Hematopoietic multipotent progenitor cell treated with erythropoietin and hydrocortisone succinate and interleukin-3 and kit ligand, for 17 days (in vitro differentiated cells): Measurements from ENCODE around the gene GBF1.
"Not testable (repeated sequence)": the region's sequence is repeated elsewhere in the genome, so short reads cannot be mapped to it uniquely, and the experiment has no call there.

Source experiments
- DNase-seq: peaks from one replicate; pipeline ENCODE4 v3.0.0-alpha.2; 2015; ENCODE audit warnings: low spot score

Gene GBF1, protein sequence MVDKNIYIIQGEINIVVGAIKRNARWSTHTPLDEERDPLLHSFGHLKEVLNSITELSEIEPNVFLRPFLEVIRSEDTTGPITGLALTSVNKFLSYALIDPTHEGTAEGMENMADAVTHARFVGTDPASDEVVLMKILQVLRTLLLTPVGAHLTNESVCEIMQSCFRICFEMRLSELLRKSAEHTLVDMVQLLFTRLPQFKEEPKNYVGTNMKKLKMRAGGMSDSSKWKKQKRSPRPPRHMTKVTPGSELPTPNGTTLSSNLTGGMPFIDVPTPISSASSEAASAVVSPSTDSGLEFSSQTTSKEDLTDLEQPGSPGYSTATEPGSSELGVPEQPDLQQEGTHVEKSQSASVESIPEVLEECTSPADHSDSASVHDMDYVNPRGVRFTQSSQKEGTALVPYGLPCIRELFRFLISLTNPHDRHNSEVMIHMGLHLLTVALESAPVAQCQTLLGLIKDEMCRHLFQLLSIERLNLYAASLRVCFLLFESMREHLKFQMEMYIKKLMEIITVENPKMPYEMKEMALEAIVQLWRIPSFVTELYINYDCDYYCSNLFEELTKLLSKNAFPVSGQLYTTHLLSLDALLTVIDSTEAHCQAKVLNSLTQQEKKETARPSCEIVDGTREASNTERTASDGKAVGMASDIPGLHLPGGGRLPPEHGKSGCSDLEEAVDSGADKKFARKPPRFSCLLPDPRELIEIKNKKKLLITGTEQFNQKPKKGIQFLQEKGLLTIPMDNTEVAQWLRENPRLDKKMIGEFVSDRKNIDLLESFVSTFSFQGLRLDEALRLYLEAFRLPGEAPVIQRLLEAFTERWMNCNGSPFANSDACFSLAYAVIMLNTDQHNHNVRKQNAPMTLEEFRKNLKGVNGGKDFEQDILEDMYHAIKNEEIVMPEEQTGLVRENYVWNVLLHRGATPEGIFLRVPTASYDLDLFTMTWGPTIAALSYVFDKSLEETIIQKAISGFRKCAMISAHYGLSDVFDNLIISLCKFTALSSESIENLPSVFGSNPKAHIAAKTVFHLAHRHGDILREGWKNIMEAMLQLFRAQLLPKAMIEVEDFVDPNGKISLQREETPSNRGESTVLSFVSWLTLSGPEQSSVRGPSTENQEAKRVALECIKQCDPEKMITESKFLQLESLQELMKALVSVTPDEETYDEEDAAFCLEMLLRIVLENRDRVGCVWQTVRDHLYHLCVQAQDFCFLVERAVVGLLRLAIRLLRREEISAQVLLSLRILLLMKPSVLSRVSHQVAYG (N-terminal part only)

DNA sequence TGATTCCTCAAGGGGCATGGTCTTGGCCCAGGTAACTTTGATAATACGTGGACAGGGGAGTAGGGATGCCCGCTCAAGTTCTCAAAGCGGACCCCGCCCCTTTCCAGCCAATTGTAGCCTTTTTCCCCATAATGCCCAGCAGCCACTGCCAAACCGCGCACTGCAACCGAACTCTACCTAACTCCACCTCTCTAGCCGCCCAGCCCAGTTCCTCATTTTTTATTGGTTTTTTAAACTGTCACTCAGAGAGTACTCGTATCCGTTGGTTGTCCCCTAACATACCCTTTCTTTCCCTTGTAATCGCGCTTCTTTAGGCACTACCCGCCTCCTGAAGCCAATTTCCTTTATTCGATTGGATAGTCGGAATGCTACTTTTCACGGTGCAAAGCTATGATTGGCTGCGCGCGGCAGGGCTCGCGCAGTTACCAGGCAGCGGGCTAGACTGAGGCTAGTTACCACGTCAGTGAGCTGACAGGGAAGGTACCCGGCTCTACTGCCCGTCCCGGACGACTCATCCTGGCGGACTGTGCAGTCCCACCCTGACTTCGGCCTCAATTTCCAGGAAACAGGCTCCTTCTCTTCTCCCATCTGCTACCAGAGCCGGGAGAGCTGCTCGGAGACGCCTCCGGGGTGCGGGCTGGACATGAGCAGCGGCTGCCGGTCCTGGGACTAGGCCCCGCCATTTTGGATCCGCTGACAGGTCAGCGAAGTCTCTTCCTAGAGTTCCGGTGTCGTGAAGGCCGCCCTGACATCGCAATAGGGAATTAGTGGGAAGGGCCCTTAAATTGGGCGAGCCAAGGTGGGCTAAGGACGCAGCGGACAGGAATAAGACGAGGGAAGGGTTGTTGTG, at the start of gene GBF1:
TSS of gene GBF1 (plus strand) at position 451 of the 850 bp plus-strand sequence. CDS start 13,407 bp downstream, outside the sequence.
- peak; percentile 99 for DNase-seq

- DNase-seq: no peak
Observed at GRCh38 chr10:102196893-102197292, 48.4 kb upstream of the GBF1 start.

DNA sequence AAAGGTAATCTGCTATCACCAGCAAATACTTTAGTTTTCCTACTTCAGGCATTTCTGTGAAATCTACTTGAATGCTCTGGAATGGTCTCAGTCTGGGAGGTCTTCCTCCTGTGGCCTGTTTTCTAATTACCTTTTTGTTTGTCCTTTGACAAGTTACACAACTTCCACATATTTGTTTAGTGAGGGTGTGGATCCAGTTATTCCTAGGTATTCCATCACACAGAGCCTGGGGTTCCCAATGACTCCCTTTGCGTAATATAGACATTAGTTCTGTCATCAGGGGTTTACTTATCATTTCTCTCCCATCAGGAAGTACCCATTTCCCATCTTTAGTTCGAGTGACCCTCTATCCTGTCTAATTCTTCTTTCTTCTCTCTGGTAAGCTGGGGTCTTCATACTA, 47.3 kb upstream of the GBF1 start:
- DNase-seq: no peak

DNA sequence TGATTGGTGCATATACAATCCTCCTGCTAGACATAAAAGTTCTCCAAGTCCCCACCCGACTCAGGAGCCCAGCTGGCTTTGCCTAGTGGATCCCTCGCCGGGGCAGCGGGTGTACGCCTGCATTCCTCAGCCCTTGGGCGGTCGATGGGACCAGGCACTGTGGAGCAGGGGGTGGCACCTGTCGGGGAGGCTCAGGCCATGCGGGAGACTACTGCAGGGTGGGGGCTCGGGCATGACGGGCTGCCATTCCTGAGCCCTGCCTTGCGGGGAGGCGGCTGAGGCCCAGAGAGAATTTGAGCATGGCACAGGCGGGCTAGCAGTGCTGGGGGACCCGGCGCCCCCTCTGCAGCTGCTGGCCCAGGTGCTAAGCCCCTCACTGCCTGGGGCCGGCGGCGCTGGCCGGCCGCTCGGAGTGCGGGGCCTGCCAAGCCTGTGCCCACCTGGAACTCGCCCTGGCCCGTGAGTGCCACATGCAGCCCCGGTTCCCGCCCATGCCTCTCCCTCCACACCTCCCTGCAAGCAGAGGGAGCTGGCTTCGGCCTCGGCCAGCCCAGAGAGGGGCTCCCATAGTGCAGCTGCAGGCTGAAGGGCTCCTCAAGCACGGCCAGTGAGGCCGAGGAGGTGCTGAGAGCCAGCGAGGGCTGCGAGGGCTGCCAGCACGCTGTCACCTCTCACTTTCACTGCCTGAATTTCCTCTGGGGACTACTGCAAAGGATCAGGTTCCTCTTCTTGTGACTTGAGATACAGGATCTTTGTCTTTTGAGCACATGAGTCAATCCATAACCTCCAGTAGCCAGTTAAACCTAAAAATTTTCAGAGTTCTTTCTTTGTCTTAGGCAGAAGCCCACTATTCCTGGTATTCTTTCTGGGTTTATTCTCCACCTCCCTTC, 44.3 kb upstream of the GBF1 start:
- no peak for DNase-seq

DNA sequence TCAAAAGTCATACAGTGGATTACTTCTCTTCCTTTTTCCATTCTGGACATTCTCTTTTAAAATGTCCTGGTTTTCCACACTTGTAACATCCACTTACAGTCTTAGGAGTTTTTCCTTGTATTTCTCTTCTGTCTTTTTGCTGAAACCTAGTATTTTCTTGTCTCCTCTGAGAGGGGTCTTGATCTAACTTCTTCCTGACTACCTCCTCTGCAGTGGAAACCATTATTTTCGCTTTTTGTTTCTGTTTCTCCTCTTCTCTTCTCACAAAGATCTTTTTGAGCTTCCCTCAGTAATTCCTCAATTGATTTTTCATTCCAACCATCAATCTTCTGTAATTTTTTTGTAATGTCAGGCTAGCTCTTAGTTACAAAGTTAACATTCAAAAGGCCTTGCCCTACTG, 42.9 kb upstream of the GBF1 start:
- no peak for DNase-seq

DNA sequence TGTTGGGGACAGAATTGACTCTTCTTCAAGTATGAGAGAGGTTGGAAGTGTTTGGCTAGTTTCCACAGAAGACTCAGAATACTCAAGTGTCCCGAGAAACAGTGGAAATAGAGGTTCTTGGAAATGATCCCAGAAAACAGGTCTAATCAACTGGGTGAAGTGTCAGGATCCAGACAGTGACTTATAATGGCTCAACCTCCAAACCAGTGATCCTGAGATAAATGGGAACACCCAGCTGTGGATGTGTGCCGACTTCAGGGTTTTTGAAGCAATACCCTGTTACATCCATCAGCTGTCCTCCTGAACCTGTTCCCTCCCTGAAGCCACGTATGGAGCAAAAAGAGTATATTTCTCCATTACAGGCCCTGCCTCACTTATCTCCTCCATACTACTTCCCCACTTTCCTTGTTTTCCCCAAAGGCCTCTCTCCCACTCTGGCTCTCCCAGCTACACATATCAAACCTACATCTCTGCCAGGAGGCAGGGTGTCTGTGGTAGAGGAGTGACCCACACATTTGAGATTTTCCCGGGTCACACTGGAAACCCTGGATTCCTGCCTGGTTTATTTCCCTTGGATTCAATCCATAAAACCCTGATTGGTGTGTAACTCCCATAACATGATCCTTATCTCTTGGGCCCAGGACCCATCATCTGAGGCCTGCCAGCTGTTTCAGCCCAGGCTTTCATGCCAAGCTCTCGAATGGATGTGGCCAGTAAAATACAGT, 36.9 kb upstream of the GBF1 start:
- DNase-seq: no peak

- DNase-seq: no peak
Observed at GRCh38 chr10:102211615-102212299, 33.6 kb upstream of the GBF1 start.

- DNase-seq: not testable (repeated sequence)
Observed at GRCh38 chr10:102213599-102213998, 31.7 kb upstream of the GBF1 start.

DNA sequence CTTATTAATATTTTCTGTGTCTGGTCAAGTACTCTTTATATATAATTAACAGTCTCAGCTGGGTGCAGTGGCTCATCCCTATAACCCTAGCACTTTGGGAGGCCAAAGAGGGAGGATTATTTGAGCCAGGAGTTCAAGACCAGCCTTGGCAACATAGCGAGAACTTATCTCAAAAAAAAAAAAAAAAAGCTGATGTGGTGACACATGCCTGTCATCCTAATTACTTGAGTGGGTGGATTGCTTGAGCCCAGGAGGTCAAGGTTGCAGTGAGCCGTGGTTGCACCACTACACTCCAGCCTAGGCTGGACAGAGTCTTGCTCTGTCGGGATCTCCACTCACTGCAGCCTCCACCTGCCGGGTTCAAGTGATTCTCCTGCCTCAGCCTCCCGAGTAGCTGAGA, 26.0 kb upstream of the GBF1 start:
- no peak for DNase-seq

DNA sequence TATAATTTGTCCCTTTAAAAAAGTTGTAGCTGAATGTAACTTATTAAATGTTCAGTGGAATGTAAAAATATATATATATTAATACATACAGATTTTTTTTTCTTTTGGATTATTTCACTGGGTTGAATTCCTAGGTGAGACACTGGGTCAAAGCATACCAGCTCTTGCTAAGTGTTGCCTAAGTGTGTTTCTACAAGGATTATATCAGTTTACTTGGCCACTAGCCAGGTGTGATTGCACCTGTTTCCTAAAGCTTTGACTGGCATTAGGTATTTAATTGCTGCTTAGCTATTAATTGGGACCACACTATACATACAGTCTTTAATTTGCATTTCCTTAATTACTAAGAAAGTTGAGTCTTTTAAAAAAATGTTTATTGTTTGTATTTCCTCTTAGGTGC, 24.7 kb upstream of the GBF1 start:
- DNase-seq: no peak

- no peak for DNase-seq
Observed at GRCh38 chr10:102222797-102223196, 22.5 kb upstream of the GBF1 start.

GRCh38 chr10:102225646-102226541, 19.4 kb upstream of the GBF1 start, which contains the start of gene ELOVL3:
ELOVL3 (plus strand) TSS chr10:102226299; CDS start chr10:102226549, 250 bp downstream.
- peak; percentile 78 for DNase-seq

- DNase-seq: no peak
Observed at GRCh38 chr10:102226542-102226870, 18.8 kb upstream of the GBF1 start.

DNA sequence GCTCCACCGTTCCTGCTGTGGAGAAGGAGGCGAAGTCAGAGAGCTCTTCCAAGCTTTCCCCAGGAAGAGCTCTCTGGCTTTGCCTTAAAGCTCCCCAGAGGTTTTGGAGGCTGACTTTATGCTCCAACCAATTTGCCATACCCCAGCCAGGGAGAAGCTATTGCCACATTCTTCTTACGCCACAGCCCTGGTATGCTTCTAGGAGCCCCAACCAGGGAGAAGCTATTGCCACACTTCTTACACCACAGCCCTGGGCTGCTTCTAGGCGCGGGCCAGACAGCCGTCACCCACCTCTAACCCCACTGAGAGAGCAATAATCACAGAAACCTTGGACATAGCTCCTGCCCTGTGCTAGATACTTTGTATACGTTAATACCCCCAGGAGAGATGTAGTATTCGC, 18.3 kb upstream of the GBF1 start:
- no peak for DNase-seq

- DNase-seq: peak; percentile 86
Observed at GRCh38 chr10:102229810-102230263, 15.5 kb upstream of the GBF1 start.

DNA sequence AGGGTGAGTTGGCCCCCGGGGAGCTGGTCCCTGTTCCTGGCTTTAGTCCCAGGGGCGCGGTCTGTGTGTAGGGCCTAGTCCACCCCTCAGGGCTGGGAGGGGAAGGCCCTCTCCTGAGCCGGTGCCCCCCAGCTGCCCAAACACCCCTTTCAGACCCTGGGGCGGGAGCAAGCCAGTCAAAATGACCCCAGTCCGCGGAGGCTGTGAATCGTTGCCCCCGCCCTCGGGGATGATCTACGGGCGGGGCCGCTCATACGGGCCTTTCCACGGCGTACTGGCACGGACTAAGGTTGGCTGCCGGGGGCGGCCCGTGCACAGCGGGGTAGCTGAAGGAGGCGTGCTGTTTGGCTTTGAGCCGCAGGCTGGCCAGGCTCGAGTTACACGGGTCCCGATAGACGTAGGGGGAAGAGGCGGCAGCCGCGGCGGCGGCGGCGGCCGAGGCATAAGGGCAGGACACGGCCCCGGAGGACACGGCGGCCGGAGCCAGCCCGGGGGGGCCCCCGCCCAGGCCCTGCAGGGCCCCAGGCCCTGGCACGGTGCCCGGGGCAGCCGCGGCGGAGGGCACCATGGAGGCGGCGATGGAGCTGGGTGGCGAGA, 15.0 kb upstream of the GBF1 start:
- DNase-seq: peak; percentile 22

- no peak for DNase-seq
Observed at GRCh38 chr10:102230861-102231356, 14.4 kb upstream of the GBF1 start.
